Left ventricle myocardium inferior (tissue), 1 donor: ENCODE results near the gene ZNF22. TPM values are rescaled to one million over a fixed set of nuclear protein-coding genes. Genes with fewer than 3 reads are reported as not detected.
"Not testable (repeated sequence)": the region's sequence is repeated elsewhere in the genome, so short reads cannot be mapped to it uniquely, and the experiment has no call there.

ENCODE experiments used
- DNase-seq: peaks from one replicate; pipeline ENCODE4 v3.0.0-alpha.2; 2020
- H3K27ac ChIP-seq: fragments of 200-600 bp; replicated peaks from 2 replicates; pipeline ENCODE4 v1.8.0; 2021
- H3K27me3 ChIP-seq: fragments of 200-600 bp; 2 replicates; pipeline ENCODE4 v1.8.0; 2021; ENCODE audit warnings: low read depth
- H3K36me3 ChIP-seq: fragments of 200-600 bp; 2 replicates; pipeline ENCODE4 v1.8.0; 2021
- H3K4me1 ChIP-seq: fragments of 200-600 bp; 2 replicates; pipeline ENCODE4 v1.8.0; 2021
- H3K4me3 ChIP-seq: fragments of 200-600 bp; 2 replicates; pipeline ENCODE4 v1.8.0; 2021; ENCODE audit warnings: mild to moderate bottlenecking, moderate library complexity
- H3K9me3 ChIP-seq: fragments of 200-600 bp; replicated peaks from 2 replicates; pipeline ENCODE4 v1.8.0; 2021
- CTCF ChIP-seq: fragments of 200-600 bp; IDR thresholded peaks from 2 replicates; pipeline ENCODE4 v1.8.0; 2021; ENCODE audit warnings: antibody characterized with exemption, mild to moderate bottlenecking, borderline replicate concordance
- intact Hi-C: fragments of 100-400 bp; cut with micrococcal nuclease; formaldehyde crosslinking; loops from one replicate; pipeline ENCODE4 v1.11.0; 2022
- total RNA-seq: library from RNA; stranded (reverse); fragmentation: NEBNext Ultra II Directional; extraction: Animal tissue kit (Norgen Biotek cat#: 25700); gene quantifications from one replicate; pipeline ENCODE4 v1.2.1, GENCODE V29; 2021
- donor health status: DM: no; HTN: yes; CAD: no; lungs with severe emphysema.

ZNF22 gene
- total RNA-seq, 1 donor from 2014 or later, result 14.2 TPM

- intact Hi-C loops, result no loop called here
- Histone ChIP-seq H3K4me1 (peaks cover 49% of the 10 kb centered on the region), H3K4me3 (no peak overlapping the region), H3K36me3 (peaks cover 25% of the 10 kb centered on the region), H3K27ac (no peak overlapping the region), H3K27me3 (no peaks in the 10 kb centered on the region), H3K9me3 (peaks cover 8% of the 10 kb centered on the region)
- DNase-seq, result no peak
- no peak for TF ChIP-seq CTCF
Measured at GRCh38 chr10:45006276-45007030, 5.7 kb downstream of the ZNF22 start.

DNA sequence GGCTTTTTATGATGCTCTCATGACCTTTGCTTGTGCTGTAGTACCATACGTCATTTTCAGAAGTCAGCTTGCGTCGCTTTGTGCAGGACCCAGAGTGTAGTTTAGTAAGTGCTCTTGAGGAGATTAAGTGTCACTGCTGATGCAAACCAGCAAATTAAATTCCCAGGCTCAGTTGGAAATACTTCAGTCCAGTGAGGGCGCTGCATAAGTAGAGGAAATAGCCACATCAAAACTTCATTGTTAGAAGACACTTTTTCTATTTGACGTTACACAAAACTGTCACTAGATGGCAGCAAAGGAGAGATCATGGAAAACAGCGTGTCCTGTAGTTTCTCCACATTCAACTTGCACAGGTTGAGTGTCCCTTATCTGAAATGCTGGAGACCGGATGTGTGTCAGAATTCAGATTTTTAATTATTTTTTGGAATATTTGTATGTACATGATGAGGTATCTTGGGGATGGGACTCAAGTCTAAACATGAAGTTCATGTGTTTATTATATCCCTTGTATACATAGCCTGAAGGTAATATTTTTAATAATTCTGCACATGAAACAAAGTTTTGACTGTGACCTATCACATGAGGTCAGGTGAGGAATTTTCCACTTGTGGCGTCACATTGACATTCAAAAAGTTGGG lies 7.9 kb downstream of the ZNF22 start:
- Histone ChIP-seq H3K4me3 (no peak overlapping the region), H3K27me3 (no peaks in the 10 kb centered on the region), H3K4me1 (peaks cover 29% of the 10 kb centered on the region), H3K36me3 (peaks cover 19% of the 10 kb centered on the region), H3K9me3 (peaks cover 3% of the 10 kb centered on the region), H3K27ac (peak overlapping the region; percentile 22)
- TF ChIP-seq CTCF, result peak; percentile 86
- intact Hi-C loops, result no loop called here
- DNase-seq, result no peak

- H3K36me3 ChIP-seq, H3K9me3 ChIP-seq, intact Hi-C loops, H3K27ac ChIP-seq, DNase-seq, H3K27me3 ChIP-seq, H3K4me3 ChIP-seq, H3K4me1 ChIP-seq: not testable (repeated sequence)
Measured at GRCh38 chr10:45014557-45014956, 13.8 kb downstream of the ZNF22 start.

GRCh38 chr10:45015590-45015989 lies 14.9 kb downstream of the ZNF22 start:
- no peaks in the 10 kb centered on the region for H3K4me1 ChIP-seq
- no peaks in the 10 kb centered on the region for H3K27me3 ChIP-seq
- no peak for DNase-seq
- no peak for TF ChIP-seq CTCF
- no peak overlapping the region for H3K27ac ChIP-seq
- H3K9me3 ChIP-seq, result no peaks in the 10 kb centered on the region
- intact Hi-C loops, result no loop called here
- no peaks in the 10 kb centered on the region for H3K36me3 ChIP-seq
- H3K4me3 ChIP-seq, result no peak overlapping the region

- no peak overlapping the region for H3K4me3 ChIP-seq
- H3K4me1 ChIP-seq, result no peaks in the 10 kb centered on the region
- H3K36me3 ChIP-seq, result no peaks in the 10 kb centered on the region
- no peaks in the 10 kb centered on the region for H3K27me3 ChIP-seq
- DNase-seq, result no peak
- no peak overlapping the region for H3K27ac ChIP-seq
- no peak for TF ChIP-seq CTCF
- intact Hi-C loops, result no loop called here
- peaks cover 38% of the 10 kb centered on the region for H3K9me3 ChIP-seq
Measured at GRCh38 chr10:45023426-45023825, 22.7 kb downstream of the ZNF22 start.

- peaks cover 4% of the 10 kb centered on the region for H3K27me3 ChIP-seq
- no peak for DNase-seq
- peaks cover 30% of the 10 kb centered on the region for H3K9me3 ChIP-seq
- TF ChIP-seq CTCF, result no peak
- no peaks in the 10 kb centered on the region for H3K36me3 ChIP-seq
- H3K27ac ChIP-seq, result no peak overlapping the region
- H3K4me3 ChIP-seq, result no peak overlapping the region
- H3K4me1 ChIP-seq, result no peaks in the 10 kb centered on the region
- intact Hi-C loops, result no loop called here
Measured at GRCh38 chr10:45034301-45034700, 33.6 kb downstream of the ZNF22 start.
